Neural cell (in vitro differentiated cells): Measurements from ENCODE around the gene NRG3.

Source experiments
- EP300 ChIP-seq: fragments of 450-650 bp; conservative IDR thresholded peaks from 2 replicates; pipeline ENCODE4 v1.6.1; 2014; ENCODE audit warnings: antibody characterized with exemption, mild to moderate bottlenecking, moderate library complexity; ENCODE audit not compliant: poor library complexity, severe bottlenecking
- EZH2 ChIP-seq: fragments of 200-600, 300-800 bp; shearing (Covaris generic), sonication (generic); IDR thresholded peaks from 2 replicates; pipeline ENCODE4 v1.6.1; 2014; ENCODE audit warnings: antibody characterized with exemption, low read length, borderline replicate concordance, mild to moderate bottlenecking; ENCODE audit not compliant: insufficient read depth, poor library complexity, severe bottlenecking
- MXI1 ChIP-seq: fragments of 450-650 bp; conservative IDR thresholded peaks from 2 replicates; pipeline ENCODE4 v1.6.1; 2014; ENCODE audit warnings: antibody characterized with exemption, mild to moderate bottlenecking; ENCODE audit not compliant: poor library complexity, severe bottlenecking
- POLR2AphosphoS5 ChIP-seq: IDR thresholded peaks from 2 replicates; pipeline ENCODE4 v1.6.1; 2012
- RAD21 ChIP-seq: fragments of 450-650 bp; conservative IDR thresholded peaks from 2 replicates; pipeline ENCODE4 v1.6.1; 2014; ENCODE audit warnings: antibody characterized with exemption, mild to moderate bottlenecking, moderate library complexity
- REST ChIP-seq: IDR thresholded peaks from 2 replicates; pipeline ENCODE4 v1.6.1; 2012; ENCODE audit warnings: borderline replicate concordance
- SMC3 ChIP-seq: fragments of 450-650 bp; conservative IDR thresholded peaks from 2 replicates; pipeline ENCODE4 v1.6.1; 2014; ENCODE audit warnings: antibody characterized with exemption, mild to moderate bottlenecking, moderate library complexity; ENCODE audit not compliant: poor library complexity
- TF ChIP-seq, protein P1 (sequence below): fragments of 450-650 bp; IDR thresholded peaks from 2 replicates; pipeline ENCODE4 v1.5.1; 2014; ENCODE audit warnings: antibody characterized with exemption, mild to moderate bottlenecking, moderate library complexity; ENCODE audit not compliant: poor library complexity, severe bottlenecking

- TF ChIP-seq EZH2 (no peak), EP300 (no peak), POLR2AphosphoS5 (no peak), MXI1 (no peak), SMC3 (no peak), RAD21 (no peak), REST (no peak)
- TF ChIP-seq, protein P1, sequence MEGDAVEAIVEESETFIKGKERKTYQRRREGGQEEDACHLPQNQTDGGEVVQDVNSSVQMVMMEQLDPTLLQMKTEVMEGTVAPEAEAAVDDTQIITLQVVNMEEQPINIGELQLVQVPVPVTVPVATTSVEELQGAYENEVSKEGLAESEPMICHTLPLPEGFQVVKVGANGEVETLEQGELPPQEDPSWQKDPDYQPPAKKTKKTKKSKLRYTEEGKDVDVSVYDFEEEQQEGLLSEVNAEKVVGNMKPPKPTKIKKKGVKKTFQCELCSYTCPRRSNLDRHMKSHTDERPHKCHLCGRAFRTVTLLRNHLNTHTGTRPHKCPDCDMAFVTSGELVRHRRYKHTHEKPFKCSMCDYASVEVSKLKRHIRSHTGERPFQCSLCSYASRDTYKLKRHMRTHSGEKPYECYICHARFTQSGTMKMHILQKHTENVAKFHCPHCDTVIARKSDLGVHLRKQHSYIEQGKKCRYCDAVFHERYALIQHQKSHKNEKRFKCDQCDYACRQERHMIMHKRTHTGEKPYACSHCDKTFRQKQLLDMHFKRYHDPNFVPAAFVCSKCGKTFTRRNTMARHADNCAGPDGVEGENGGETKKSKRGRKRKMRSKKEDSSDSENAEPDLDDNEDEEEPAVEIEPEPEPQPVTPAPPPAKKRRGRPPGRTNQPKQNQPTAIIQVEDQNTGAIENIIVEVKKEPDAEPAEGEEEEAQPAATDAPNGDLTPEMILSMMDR, result no peak
Observed at GRCh38 chr10:82986216-82986615, 1111.2 kb downstream of the NRG3 start.
